CD4-positive, alpha-beta T cell treated with Interleukin-4 for 1 hour (primary cell): Measurements from ENCODE around the gene USP48.

Source experiments
- DNase-seq, 2 donors: peaks; one replicate each; pipeline ENCODE4 v3.0.0-alpha.2; 2020 to 2022

The USP48 gene

GRCh38 chr1:21652101-21652936 lies 130.6 kb downstream of the USP48 start:
- DNase-seq = no peak

DNA sequence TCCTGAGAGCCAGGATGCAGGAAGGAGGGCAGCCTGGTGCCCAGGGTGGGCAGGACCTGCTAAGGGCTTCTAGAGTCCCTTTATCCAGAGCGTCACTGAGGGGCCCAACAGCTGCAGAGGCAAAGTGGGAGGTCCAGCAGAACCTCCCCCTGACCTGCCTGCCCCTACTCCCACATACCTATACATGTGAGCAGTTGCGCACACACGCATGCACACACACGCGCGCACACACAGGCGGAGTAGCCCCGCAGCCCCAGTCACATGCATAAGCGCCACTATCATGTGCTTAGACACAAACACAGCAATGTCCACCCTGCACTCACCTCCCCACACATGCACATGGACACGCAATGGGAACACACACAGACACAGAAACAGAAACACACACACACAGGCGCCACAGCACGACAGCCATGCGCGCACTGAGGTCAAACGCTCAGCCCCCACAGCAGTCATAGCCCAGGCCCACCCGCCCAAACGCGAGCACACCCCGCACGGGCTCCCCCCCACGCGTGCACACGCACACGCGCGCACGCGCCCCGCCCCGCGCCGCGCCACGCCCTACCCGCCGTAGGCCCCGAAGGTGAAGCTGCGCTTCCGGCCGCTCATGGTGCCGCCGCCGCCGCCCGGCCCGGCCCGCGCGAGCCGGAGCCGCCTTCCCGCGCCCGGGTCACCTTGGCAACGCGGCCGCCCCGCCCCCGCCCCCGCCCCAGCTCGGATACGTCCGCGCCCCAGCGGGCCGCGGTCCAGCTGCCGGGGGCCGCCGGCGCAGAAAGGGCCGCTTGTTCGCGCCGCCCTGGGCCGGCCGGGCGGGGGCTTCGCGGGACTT lies 131.5 kb downstream of the USP48 start:
- DNase-seq = peak; percentile 39 to 57

GRCh38 chr1:21650400-21650799 lies 132.5 kb downstream of the USP48 start:
- DNase-seq = no peak

DNA sequence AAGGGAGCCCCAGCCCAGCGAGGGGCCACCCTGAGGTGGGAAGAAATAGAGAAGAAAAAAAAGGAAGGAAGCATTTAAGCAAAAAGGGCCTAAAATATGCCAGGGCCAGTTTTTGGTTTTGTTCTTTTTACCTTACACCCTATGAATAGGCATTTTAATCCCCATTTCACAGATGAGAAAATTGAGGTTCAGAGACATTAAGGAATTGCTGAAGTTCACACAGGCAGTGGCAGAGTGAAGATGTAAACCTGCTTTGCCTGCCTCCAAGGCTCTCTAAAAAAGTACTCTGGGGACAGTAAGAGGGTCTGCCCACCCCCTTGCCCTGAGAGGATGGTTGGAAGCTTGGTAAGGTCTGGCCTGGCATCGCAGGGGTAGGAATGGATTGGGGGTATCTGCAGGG lies 133.6 kb downstream of the USP48 start:
- no peak for DNase-seq

GRCh38 chr1:21648791-21649190 lies 134.2 kb downstream of the USP48 start:
- no peak for DNase-seq

GRCh38 chr1:21648352-21648730 lies 134.6 kb downstream of the USP48 start:
- no peak for DNase-seq

- peak in 1 of 2 donors; percentile 16 for DNase-seq
Measured at GRCh38 chr1:21647431-21648351, 135.3 kb downstream of the USP48 start.

DNA sequence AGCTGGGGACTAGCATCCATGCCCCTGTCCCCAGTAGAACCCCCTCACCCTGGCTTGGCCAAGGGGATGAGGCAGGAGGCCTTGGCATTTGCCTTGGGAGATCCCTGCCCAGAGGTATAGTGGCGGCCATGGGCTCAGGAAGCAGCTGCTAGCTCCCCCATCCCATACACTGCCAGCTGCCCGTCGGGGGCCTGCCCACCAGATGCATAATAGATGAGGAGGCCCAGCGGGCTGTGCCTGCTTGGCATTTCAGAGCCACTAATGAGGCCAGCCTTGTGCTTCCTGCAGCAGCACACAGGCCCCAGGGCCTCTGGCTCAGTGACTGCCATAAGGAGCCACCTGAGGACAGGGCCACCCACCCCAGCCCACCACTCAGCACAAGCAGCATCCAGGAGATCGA lies 137.4 kb downstream of the USP48 start:
- no peak for DNase-seq

GRCh38 chr1:21644906-21645305 lies 138.0 kb downstream of the USP48 start:
- no peak for DNase-seq

DNA sequence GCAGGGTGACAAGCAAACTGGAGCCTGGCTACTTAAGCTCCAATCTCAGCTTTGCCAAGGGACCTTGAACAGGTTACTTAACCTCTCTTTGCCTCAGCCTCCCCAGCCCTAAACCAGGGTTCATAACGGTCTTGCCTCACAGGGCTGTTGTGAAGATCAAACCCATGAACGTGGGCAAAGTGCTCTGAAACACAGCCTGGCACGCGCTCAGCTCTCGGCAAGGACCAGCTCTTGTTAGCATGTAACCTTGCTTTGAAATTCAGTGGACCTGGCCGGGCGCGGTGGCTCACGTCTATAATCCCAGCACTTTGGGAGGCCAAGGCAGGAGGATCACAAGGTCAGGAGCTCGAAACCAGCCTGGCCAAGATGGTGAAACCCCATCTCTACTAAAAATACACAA lies 138.6 kb downstream of the USP48 start:
- no peak for DNase-seq

DNA sequence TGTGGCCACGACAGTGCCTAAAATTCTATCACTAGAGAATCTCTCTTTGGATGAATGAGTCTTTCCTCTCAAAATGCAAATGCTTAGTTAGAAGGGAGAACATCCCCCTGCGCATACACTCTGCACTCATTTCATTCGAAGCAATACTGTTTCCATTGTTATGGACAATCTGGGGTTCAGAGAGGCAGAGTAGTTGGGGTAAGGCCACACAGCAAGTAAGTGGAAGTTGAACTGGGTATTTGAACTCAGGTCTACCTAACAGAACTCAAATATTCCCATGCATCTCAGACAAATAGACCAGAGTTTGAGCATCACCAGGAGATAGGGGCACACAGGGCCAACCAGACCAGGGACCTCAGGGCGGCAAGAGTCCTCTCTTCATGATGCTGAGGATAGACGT lies 139.3 kb downstream of the USP48 start:
- DNase-seq = no peak

DNA sequence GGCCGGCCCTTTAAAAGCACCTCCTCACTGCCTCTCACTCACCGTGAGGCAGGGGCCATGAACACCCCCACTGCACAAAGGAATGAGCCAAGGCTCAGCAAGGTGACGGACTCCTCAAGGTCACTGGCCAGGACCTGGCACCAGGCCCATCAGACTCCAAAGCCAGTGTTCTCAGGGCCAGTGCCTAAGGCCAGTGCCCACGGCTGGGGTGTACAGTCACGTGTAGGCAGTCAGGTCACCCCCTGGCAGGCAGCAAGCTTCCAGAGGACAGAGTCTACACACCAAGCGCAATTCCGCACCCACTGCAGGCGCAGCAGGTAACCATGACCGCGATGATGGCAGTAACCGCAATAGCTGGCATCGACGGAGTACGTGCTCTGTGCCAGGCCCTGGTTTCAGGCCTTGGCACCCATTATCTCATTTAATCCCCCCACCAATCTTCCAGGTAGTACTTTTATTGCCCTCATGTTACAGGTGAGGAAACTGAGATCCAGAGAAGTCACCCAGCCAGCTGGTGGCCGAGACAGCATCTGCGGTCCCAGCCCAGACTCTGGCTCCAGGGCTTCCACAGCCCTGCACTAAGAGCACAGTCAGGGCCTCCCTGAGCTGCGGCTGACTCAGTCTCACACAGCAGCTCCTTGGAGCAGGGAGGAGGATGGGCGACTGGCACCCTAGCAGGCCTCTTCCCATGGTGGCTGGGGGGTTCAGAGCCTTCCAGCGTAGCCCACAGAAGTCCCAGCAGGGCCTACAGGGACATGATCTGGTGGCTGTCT lies 140.8 kb downstream of the USP48 start:
- no peak for DNase-seq

DNA sequence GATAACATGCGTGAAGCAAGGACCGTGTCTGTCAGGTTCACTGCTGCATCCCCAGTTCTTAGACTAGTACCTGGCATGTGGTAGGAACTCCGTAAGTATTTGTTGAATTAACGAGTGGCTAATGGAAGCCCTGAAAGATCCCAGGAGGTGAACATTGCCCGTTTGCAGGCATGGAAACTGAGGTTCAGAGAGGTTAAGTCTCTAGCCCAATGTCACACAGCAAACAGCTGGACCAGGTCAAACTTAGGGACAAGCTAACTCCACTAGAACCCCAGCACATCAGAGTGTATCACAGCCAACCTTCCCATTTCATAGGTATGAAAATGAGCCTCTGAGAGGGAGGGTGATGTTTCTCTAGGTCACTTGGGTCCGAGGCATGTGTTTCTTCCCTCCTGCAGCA lies 141.4 kb downstream of the USP48 start:
- no peak for DNase-seq

DNA sequence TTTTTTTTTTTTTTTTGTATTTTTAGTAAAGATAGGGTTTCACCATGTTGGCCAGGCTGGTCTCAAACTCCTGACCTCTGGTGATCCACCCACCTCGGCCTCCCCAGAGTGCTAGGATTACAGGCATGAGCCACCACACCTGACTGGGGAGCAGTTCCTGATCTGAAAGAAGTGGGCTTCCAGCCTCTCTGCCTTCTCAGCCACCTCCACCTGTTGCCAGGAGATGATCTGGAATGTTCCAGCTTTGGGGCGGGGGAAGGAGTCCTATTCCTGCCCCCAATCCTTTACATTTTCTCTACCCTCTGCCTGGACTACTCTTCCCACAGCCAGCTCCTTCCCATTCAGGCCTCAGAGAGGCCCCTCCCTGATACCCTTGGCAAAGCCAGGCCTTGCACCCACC lies 141.9 kb downstream of the USP48 start:
- DNase-seq = no peak

DNA sequence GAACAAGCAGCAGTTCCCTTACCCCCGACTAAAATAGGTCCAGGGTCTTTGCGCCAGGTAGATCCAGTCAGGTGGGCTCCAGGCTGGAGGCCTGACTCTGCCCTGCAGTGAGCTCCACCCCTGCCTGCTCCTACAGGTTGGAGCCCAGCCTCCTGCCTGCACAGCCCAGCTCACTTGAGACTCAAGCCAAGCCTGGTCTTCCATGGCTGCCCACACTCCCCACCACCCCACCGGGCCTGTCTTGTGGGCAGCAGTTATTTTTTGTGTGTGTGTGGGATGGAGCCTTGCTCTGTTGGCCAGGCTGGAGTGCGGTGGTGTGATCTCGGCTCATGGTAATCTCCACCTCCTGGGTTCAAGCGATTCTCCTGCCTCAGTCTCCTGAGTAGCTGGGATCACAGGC lies 142.3 kb downstream of the USP48 start:
- no peak for DNase-seq

GRCh38 chr1:21639594-21640041 lies 143.3 kb downstream of the USP48 start:
- no peak for DNase-seq

- DNase-seq = no peak
Measured at GRCh38 chr1:21638531-21639341, 144.2 kb downstream of the USP48 start.

DNA sequence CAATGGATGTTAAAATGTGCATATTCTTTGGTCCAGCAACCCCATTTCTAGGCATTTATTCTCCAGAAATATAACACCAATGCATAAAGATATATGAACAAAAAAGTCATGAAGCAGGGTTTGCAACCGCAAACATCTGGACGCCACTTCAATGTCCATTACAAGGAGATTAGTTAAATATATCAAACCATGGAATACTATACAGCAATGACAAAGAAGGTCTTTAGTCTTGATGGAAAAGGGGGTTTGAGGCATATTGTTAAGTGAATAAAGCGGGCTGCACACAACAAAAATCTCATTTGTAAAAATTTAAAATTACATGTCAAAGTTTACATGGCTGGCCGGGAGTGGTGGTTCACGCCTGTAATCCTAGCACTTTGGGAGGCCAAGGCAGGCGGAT lies 145.4 kb downstream of the USP48 start:
- DNase-seq = no peak

GRCh38 chr1:21636029-21636428 lies 146.9 kb downstream of the USP48 start:
- no peak for DNase-seq

DNA sequence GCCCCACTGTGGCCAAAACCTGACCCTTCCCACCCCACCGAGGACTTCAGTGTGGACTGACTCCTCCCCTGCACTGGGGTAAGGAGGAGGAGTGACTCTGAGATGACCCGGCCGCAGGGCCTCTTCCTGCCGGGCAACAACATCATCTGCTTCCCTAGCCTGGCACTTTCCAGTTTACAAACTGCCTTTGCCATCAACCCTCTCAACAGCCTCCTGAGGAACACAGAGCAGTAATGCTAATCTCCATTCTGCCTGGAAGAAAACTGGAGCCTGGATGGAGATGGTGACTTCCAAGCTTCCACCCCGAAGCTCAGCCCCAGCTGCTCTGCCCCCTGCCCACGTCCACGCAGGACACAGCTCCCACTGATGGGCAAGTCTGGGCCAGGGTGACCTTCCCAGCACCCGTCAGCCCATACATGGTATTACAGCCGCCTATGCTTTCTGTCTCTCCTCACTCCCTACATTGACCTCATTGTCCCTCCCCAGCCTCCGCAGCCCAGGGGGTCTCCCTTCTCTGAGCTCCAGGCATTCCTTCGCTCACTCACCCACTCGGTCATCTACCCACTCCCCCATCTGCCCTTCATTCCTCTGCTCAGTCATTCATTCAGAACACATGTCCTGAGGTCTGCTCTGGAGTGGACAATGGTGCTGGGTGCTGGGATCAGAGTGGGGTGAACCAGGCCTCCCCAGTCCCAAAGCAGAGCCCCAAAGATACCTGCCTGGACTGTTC lies 148.0 kb downstream of the USP48 start:
- no peak for DNase-seq
